Bronchial epithelial cell (primary cell): ENCODE measurements around the gene MRPL52. TPM values are rescaled to one million over a fixed set of nuclear protein-coding genes. Genes with fewer than 3 reads are reported as not detected.

ENCODE experiments used
- DNase-seq: peaks from one replicate; pipeline ENCODE4 v3.0.0-alpha.2; 2010; ENCODE audit warnings: low read depth
- FAIRE-seq: peaks from 2 replicates; lab custom pipeline; 2011; peaks lifted over from hg19 to GRCh38; lab: Jason Lieb, UNC
- H3K27me3 ChIP-seq: 2 replicates; pipeline ENCODE4 v1.5.1; 2011; ENCODE audit warnings: low read length; ENCODE audit not compliant: control insufficient read depth, insufficient read depth
- H3K36me3 ChIP-seq: 2 replicates; pipeline ENCODE4 v1.5.1; 2011; ENCODE audit warnings: low read length; ENCODE audit not compliant: control insufficient read depth, insufficient read depth
- H3K4me3 ChIP-seq: 2 replicates; pipeline ENCODE4 v1.5.1; 2011; ENCODE audit warnings: mild to moderate bottlenecking, low read depth, low read length, control low read depth
- total RNA-seq: library from RNA; depleted of rRNA; stranded (reverse); fragments of >200 nt; gene quantifications from 2 replicates; pipeline ENCODE4 v1.2.1, GENCODE V29; 2014
- TF ChIP-seq, protein P1 (sequence below): IDR thresholded peaks from 2 replicates; pipeline ENCODE4 v1.5.1; 2011; ENCODE audit warnings: mild to moderate bottlenecking, moderate library complexity, low read length, control low read depth, inconsistent platforms; ENCODE audit not compliant: insufficient read depth, severe bottlenecking

Gene MRPL52
- total RNA-seq, 1 donor from 2014 or later, result 33.2 TPM

DNA sequence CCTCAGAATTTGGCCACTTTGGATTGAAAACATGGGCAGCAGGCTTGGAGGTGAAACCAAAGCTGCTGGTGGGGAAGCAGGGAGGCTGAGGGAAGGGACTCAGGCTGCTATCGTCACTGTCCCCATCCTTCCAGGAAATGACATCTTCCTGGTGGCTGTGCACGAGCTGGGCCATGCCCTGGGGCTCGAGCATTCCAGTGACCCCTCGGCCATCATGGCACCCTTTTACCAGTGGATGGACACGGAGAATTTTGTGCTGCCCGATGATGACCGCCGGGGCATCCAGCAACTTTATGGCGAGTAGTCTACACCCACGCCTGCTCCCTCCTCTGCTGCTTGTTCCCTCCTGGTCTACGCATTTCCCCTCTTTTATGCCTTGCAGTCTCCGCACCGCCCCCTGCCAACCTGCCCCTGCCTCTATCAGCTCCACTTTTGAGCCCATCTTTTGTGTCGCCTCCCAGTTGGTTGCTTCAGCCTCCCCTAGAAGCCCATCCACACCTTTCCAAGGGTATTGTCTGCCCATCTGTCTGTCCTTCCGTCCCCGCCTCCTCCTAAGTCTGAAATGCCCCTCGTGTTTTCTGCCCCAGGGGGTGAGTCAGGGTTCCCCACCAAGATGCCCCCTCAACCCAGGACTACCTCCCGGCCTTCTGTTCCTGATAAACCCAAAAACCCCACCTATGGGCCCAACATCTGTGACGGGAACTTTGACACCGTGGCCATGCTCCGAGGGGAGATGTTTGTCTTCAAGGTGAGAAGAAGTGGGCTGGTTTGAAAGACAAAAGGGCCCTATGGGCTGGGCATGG lies 13.6 kb downstream of the MRPL52 start:
- TF ChIP-seq, protein P1, sequence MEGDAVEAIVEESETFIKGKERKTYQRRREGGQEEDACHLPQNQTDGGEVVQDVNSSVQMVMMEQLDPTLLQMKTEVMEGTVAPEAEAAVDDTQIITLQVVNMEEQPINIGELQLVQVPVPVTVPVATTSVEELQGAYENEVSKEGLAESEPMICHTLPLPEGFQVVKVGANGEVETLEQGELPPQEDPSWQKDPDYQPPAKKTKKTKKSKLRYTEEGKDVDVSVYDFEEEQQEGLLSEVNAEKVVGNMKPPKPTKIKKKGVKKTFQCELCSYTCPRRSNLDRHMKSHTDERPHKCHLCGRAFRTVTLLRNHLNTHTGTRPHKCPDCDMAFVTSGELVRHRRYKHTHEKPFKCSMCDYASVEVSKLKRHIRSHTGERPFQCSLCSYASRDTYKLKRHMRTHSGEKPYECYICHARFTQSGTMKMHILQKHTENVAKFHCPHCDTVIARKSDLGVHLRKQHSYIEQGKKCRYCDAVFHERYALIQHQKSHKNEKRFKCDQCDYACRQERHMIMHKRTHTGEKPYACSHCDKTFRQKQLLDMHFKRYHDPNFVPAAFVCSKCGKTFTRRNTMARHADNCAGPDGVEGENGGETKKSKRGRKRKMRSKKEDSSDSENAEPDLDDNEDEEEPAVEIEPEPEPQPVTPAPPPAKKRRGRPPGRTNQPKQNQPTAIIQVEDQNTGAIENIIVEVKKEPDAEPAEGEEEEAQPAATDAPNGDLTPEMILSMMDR, result no peak
- DNase-seq, result no peak
- H3K36me3 ChIP-seq, result peaks cover 58% of the 10 kb centered on the region
- FAIRE-seq, result no peak
- H3K4me3 ChIP-seq, result no peak overlapping the region
- no peaks in the 10 kb centered on the region for H3K27me3 ChIP-seq

GRCh38 chr14:22844221-22845102 lies 14.8 kb downstream of the MRPL52 start:
- Histone ChIP-seq H3K36me3 (peaks cover 58% of the 10 kb centered on the region), H3K4me3 (no peak overlapping the region), H3K27me3 (no peaks in the 10 kb centered on the region)
- FAIRE-seq (no peak), DNase-seq (no peak)
- TF ChIP-seq, protein P1, result no peak

GRCh38 chr14:22845103-22845394 lies 15.4 kb downstream of the MRPL52 start:
- H3K27me3 ChIP-seq, result no peaks in the 10 kb centered on the region
- H3K36me3 ChIP-seq, result peaks cover 57% of the 10 kb centered on the region
- DNase-seq (no peak), FAIRE-seq (no peak)
- TF ChIP-seq, protein P1, result no peak
- no peak overlapping the region for H3K4me3 ChIP-seq

DNA sequence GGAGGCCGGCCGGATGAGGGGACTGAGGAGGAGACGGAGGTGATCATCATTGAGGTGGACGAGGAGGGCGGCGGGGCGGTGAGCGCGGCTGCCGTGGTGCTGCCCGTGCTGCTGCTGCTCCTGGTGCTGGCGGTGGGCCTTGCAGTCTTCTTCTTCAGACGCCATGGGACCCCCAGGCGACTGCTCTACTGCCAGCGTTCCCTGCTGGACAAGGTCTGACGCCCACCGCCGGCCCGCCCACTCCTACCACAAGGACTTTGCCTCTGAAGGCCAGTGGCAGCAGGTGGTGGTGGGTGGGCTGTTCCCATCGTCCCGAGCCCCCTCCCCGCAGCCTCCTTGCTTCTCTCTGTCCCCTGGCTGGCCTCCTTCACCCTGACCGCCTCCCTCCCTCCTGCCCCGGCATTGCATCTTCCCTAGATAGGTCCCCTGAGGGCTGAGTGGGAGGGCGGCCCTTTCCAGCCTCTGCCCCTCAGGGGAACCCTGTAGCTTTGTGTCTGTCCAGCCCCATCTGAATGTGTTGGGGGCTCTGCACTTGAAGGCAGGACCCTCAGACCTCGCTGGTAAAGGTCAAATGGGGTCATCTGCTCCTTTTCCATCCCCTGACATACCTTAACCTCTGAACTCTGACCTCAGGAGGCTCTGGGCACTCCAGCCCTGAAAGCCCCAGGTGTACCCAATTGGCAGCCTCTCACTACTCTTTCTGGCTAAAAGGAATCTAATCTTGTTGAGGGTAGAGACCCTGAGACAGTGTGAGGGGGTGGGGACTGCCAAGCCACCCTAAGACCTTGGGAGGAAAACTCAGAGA lies 16.3 kb downstream of the MRPL52 start:
- TF ChIP-seq, protein P1, result no peak
- H3K27me3 ChIP-seq, result no peaks in the 10 kb centered on the region
- no peak overlapping the region for H3K4me3 ChIP-seq
- H3K36me3 ChIP-seq, result peaks cover 53% of the 10 kb centered on the region
- DNase-seq (no peak), FAIRE-seq (no peak)

- H3K27me3 ChIP-seq, result no peaks in the 10 kb centered on the region
- TF ChIP-seq, protein P1, result no peak
- no peak for FAIRE-seq
- DNase-seq, result no peak
- H3K36me3 ChIP-seq, result peaks cover 44% of the 10 kb centered on the region
- no peak overlapping the region for H3K4me3 ChIP-seq
Observed at GRCh38 chr14:22846811-22847307, 17.2 kb downstream of the MRPL52 start.
